GM18526 (cell line): Measurements from ENCODE around the gene EFHD2.

Source experiments
- POLR2A ChIP-seq: IDR thresholded peaks from 3 replicates; pipeline ENCODE4 v1.6.1; 2011; ENCODE audit not compliant: insufficient read length; ENCODE audit errors: extremely low read depth

EFHD2 gene

GRCh38 chr1:15417059-15417934, 7.6 kb downstream of the EFHD2 start:
- TF ChIP-seq POLR2A: no peak

GRCh38 chr1:15418806-15419515, 9.3 kb downstream of the EFHD2 start:
- TF ChIP-seq POLR2A: no peak

GRCh38 chr1:15420853-15421465, 11.3 kb downstream of the EFHD2 start:
- TF ChIP-seq POLR2A: no peak

- TF ChIP-seq POLR2A: no peak
These were observed 13.2 kb downstream of the EFHD2 start for GRCh38 chr1:15422871-15423270.

- no peak for TF ChIP-seq POLR2A
These were observed 13.8 kb downstream of the EFHD2 start for GRCh38 chr1:15423355-15424077.

GRCh38 chr1:15424146-15424667, 14.5 kb downstream of the EFHD2 start:
- TF ChIP-seq POLR2A: no peak

GRCh38 chr1:15424981-15425380, 15.3 kb downstream of the EFHD2 start:
- no peak for TF ChIP-seq POLR2A

GRCh38 chr1:15425521-15425920, 15.8 kb downstream of the EFHD2 start:
- TF ChIP-seq POLR2A: no peak

GRCh38 chr1:15425958-15426357, 16.3 kb downstream of the EFHD2 start:
- TF ChIP-seq POLR2A: no peak

- TF ChIP-seq POLR2A: no peak
These were observed 17.0 kb downstream of the EFHD2 start for GRCh38 chr1:15426492-15427279.

GRCh38 chr1:15427280-15427666, 17.6 kb downstream of the EFHD2 start:
- no peak for TF ChIP-seq POLR2A

- no peak for TF ChIP-seq POLR2A
These were observed 19.2 kb downstream of the EFHD2 start for GRCh38 chr1:15428815-15429435.

GRCh38 chr1:15429701-15430149, 20.0 kb downstream of the EFHD2 start:
- TF ChIP-seq POLR2A: no peak
